Glomerular endothelial cell (primary cell): ENCODE results near the gene NKX6-2. TPM values are rescaled to one million over a fixed set of nuclear protein-coding genes. Genes with fewer than 3 reads are reported as not detected.
"Not testable (repeated sequence)": the region's sequence is repeated elsewhere in the genome, so short reads cannot be mapped to it uniquely, and the experiment has no call there.

Experiments
- DNase-seq: peaks from one replicate; pipeline ENCODE4 v3.0.0-alpha.2; 2011; ENCODE audit warnings: low read depth, low spot score; ENCODE audit errors: extremely low read depth
- total RNA-seq: library from RNA; depleted of rRNA; stranded (reverse); fragments of >200 nt; gene quantifications from 2 replicates; pipeline ENCODE4 v1.2.3, GENCODE V29; 2015

Gene NKX6-2
- total RNA-seq, 1 donor from 2014 or later: not detected

GRCh38 chr10:132799865-132800264 is 13.9 kb upstream of the NKX6-2 start:
- DNase-seq: no peak

GRCh38 chr10:132798876-132799275 is 12.9 kb upstream of the NKX6-2 start:
- DNase-seq: no peak

GRCh38 chr10:132798403-132798802 is 12.5 kb upstream of the NKX6-2 start:
- no peak for DNase-seq

GRCh38 chr10:132797986-132798385 is 12.0 kb upstream of the NKX6-2 start:
- not testable (repeated sequence) for DNase-seq

- no peak for DNase-seq
These were observed 10.9 kb upstream of the NKX6-2 start for GRCh38 chr10:132796846-132797245.

- no peak for DNase-seq
These were observed 8.2 kb upstream of the NKX6-2 start for GRCh38 chr10:132793871-132794849.

- DNase-seq: no peak
These were observed 7.3 kb upstream of the NKX6-2 start for GRCh38 chr10:132793213-132793612.

GRCh38 chr10:132792796-132793195 is 6.8 kb upstream of the NKX6-2 start:
- no peak for DNase-seq

- not testable (repeated sequence) for DNase-seq
These were observed 6.2 kb upstream of the NKX6-2 start for GRCh38 chr10:132792099-132792498.

- no peak for DNase-seq
These were observed 5.2 kb upstream of the NKX6-2 start for GRCh38 chr10:132790934-132791829.

- DNase-seq: no peak
These were observed 4.5 kb upstream of the NKX6-2 start for GRCh38 chr10:132790470-132790869.

- no peak for DNase-seq
These were observed 3.8 kb upstream of the NKX6-2 start for GRCh38 chr10:132789659-132790148.

- no peak for DNase-seq
These were observed 2.9 kb upstream of the NKX6-2 start for GRCh38 chr10:132788831-132789219.

GRCh38 chr10:132788180-132788830 is 2.4 kb upstream of the NKX6-2 start:
- no peak for DNase-seq

GRCh38 chr10:132787495-132788179 is 1.7 kb upstream of the NKX6-2 start:
- DNase-seq: no peak

- no peak for DNase-seq
These were observed 1.0 kb upstream of the NKX6-2 start for GRCh38 chr10:132786884-132787494.

- DNase-seq: no peak
These were observed 533 bp upstream of the NKX6-2 start for GRCh38 chr10:132786476-132786883.

GRCh38 chr10:132784866-132785722 is 853 bp downstream of the NKX6-2 start:
- DNase-seq: no peak
